Activated CD8-positive, alpha-beta T cell treated with anti-CD3 and anti-CD28 coated beads for 36 hours (primary cell): ENCODE measurements around the gene KAZN. TPM values are rescaled to one million over a fixed set of nuclear protein-coding genes. Genes with fewer than 3 reads are reported as not detected.

Experiments
- ATAC-seq: fragments of 200-7000 bp; cut with Tn5 transposase; one replicate; pipeline ENCODE4 v1.10.0; 2021; ENCODE audit warnings: mild to moderate bottlenecking, moderate library complexity
- CTCF ChIA-PET: fragments of 350-600 bp; sonication (Branson Sonifier 250); formaldehyde crosslinking; loops from one replicate; lab custom pipeline; 2021; ENCODE audit warnings: antibody characterized with exemption; lab: Charles Lee
- POLR2A ChIA-PET: fragments of 350-600 bp; sonication (Branson Sonifier 250); formaldehyde crosslinking; loops from one replicate; lab custom pipeline; 2021; ENCODE audit warnings: antibody characterized with exemption; lab: Charles Lee
- DNase-seq: peaks from one replicate; pipeline ENCODE4 v3.0.0-alpha.2; 2020
- H3K27ac Mint-ChIP-seq: one replicate; pipeline ENCODE4 v1.8.0; 2021; ENCODE audit warnings: mild to moderate bottlenecking, mixed read lengths
- H3K27me3 Mint-ChIP-seq: one replicate; pipeline ENCODE4 v1.8.0; 2021; ENCODE audit warnings: mixed read lengths
- H3K36me3 Mint-ChIP-seq: one replicate; pipeline ENCODE4 v1.8.0; 2021; ENCODE audit warnings: low read depth, mixed read lengths
- H3K4me1 Mint-ChIP-seq: one replicate; pipeline ENCODE4 v1.8.0; 2021; ENCODE audit warnings: low read depth, mixed read lengths
- H3K4me3 Mint-ChIP-seq: one replicate; pipeline ENCODE4 v1.8.0; 2021; ENCODE audit warnings: mild to moderate bottlenecking, moderate library complexity, mixed read lengths
- H3K9me3 Mint-ChIP-seq: one replicate; pipeline ENCODE4 v1.8.0; 2021; ENCODE audit warnings: mixed read lengths
- intact Hi-C: fragments of 100-400 bp; cut with micrococcal nuclease; formaldehyde crosslinking; loops from one replicate; pipeline ENCODE4 v1.10.0; 2022
- total RNA-seq, 2 experiments: library from RNA; stranded (reverse); gene quantifications; one replicate each; pipeline ENCODE4 v1.2.3, GENCODE V29; 2021
- TF ChIP-seq, protein P1 (sequence below): fragments of 200-600 bp; IDR thresholded peaks from one replicate; pipeline ENCODE4 v1.8.0; 2022; ENCODE audit warnings: antibody characterized with exemption, mild to moderate bottlenecking

The KAZN gene
- total RNA-seq, 2 experiments from 2014 or later, result 1.7 to 1.9 TPM

- Mint-ChIP-seq H3K27ac (no peak overlapping the region), H3K9me3 (no peaks in the 10 kb centered on the region), H3K4me1 (no peaks in the 10 kb centered on the region), H3K4me3 (no peak overlapping the region), H3K27me3 (peaks cover 5% of the 10 kb centered on the region), H3K36me3 (no peaks in the 10 kb centered on the region)
- TF ChIP-seq, protein P1, sequence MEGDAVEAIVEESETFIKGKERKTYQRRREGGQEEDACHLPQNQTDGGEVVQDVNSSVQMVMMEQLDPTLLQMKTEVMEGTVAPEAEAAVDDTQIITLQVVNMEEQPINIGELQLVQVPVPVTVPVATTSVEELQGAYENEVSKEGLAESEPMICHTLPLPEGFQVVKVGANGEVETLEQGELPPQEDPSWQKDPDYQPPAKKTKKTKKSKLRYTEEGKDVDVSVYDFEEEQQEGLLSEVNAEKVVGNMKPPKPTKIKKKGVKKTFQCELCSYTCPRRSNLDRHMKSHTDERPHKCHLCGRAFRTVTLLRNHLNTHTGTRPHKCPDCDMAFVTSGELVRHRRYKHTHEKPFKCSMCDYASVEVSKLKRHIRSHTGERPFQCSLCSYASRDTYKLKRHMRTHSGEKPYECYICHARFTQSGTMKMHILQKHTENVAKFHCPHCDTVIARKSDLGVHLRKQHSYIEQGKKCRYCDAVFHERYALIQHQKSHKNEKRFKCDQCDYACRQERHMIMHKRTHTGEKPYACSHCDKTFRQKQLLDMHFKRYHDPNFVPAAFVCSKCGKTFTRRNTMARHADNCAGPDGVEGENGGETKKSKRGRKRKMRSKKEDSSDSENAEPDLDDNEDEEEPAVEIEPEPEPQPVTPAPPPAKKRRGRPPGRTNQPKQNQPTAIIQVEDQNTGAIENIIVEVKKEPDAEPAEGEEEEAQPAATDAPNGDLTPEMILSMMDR, result no peak
- ChIA-PET POLR2A (no interaction called here), CTCF (interaction anchor here (0.8 kb wide), 1 partner anchor 19 kb away, joined by 3 read pairs; no protein-coding TSS in a partner anchor)
- DNase-seq (no peak), ATAC-seq (no peak)
- intact Hi-C loops, result no loop called here
Measured at GRCh38 chr1:14759042-14759818, 160.7 kb downstream of the KAZN start.

GRCh38 chr1:14759843-14760242 is 161.4 kb downstream of the KAZN start:
- TF ChIP-seq, protein P1, result no peak
- no peak for ATAC-seq

DNA sequence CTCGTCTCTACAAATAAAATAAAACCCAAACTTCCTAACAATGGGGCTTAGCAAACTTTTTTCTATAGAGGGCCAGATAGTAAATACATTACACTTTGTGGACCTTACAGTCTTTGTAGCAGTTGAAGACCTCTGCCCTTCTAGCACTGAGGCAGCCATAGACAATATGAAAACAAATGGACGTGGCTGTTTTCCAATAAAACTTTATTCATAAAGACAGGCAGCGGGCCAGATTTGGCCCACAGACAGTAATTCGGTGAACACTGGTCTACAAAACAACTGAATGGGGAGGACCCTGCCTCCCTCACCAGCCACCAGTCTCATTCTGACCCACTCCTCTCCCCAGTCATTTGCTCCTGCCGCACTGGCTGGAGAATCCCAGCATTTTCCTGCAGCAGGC is 162.3 kb downstream of the KAZN start:
- Mint-ChIP-seq H3K9me3 (no peaks in the 10 kb centered on the region), H3K36me3 (no peaks in the 10 kb centered on the region), H3K4me3 (no peak overlapping the region), H3K27ac (no peak overlapping the region), H3K4me1 (no peaks in the 10 kb centered on the region), H3K27me3 (peaks cover 5% of the 10 kb centered on the region)
- intact Hi-C loops, result no loop called here
- POLR2A ChIA-PET, result no interaction called here
- CTCF ChIA-PET, result interaction anchor here (1.0 kb wide), 1 partner anchor 28 kb away, joined by 3 read pairs; no protein-coding TSS in a partner anchor
- DNase-seq (no peak), ATAC-seq (no peak)
- TF ChIP-seq, protein P1, result no peak

More at GRCh38 chr1:14759843-14760242, 161.4 kb downstream of the KAZN start:
- Mint-ChIP-seq H3K36me3 (no peaks in the 10 kb centered on the region), H3K4me1 (no peaks in the 10 kb centered on the region), H3K27ac (no peak overlapping the region), H3K9me3 (no peaks in the 10 kb centered on the region), H3K4me3 (no peak overlapping the region), H3K27me3 (peaks cover 2% of the 10 kb centered on the region)
- CTCF ChIA-PET, result no interaction called here
- intact Hi-C loops, result no loop called here
- no peak for DNase-seq
- POLR2A ChIA-PET, result no interaction called here

DNA sequence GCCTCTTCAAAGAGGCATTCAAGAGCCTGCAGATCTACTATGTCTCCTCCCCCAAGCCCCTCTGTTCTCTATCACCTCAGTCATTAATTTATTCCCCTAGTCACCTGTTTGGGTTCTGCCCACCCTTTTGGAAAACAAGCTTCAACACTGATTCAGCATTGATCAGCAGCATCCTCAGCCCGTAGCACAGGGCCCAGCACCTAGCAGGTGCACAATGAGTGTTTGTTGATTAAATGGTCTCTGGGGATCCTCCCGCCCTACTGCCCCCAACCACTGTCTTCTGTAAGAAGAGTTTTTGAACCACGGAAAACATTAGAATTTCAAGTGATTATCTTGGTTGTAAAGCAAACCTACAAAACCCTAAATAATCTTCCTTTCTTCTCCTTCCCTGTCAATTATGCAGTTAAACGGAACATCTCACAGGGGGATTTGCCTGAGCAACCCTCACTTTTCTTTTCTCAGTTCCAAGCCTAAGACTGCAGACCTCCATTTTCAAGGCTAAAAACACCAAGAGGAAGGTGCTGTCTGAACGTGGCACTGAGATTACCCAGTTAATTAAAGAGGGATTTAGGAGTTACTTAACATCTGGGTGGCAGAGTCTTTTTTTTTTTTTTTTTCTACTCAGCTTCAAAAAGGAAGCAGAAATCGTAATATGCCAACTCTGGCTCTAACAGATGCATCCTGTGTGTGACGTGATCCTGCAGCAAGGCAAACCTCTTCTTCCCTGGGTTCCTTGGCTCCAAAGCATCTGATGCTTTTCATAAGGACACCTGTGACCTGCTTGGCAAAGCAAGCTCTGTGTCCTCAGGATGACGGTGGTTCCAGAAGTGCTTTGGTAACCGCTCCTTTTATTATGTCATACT is 163.0 kb downstream of the KAZN start:
- ATAC-seq, result no peak
- CTCF ChIA-PET, result interaction anchor here (1.0 kb wide), 1 partner anchor 29 kb away, joined by 3 read pairs; no protein-coding TSS in a partner anchor
- H3K27me3 Mint-ChIP-seq, result peaks cover 5% of the 10 kb centered on the region

More for the DNA sequence above, 163.0 kb downstream of the KAZN start:
- H3K36me3 Mint-ChIP-seq, result no peaks in the 10 kb centered on the region
- intact Hi-C loops, result no loop called here
- DNase-seq, result no peak
- TF ChIP-seq, protein P1, result no peak
- no peak overlapping the region for H3K27ac Mint-ChIP-seq
- H3K9me3 Mint-ChIP-seq, result no peaks in the 10 kb centered on the region
- POLR2A ChIA-PET, result interaction anchor here (0.6 kb wide), 1 partner anchor 1360 kb away, joined by 3 read pairs; no protein-coding TSS in a partner anchor
- H3K4me1 Mint-ChIP-seq, result no peaks in the 10 kb centered on the region
- H3K4me3 Mint-ChIP-seq, result no peak overlapping the region
